ENCODE measurements around the gene FBLN2. TPM values are rescaled to one million over a fixed set of nuclear protein-coding genes. Genes with fewer than 3 reads are reported as not detected.

The FBLN2 gene
- total RNA-seq, 1 donor from 2014 or later: 69.7 TPM

DNA sequence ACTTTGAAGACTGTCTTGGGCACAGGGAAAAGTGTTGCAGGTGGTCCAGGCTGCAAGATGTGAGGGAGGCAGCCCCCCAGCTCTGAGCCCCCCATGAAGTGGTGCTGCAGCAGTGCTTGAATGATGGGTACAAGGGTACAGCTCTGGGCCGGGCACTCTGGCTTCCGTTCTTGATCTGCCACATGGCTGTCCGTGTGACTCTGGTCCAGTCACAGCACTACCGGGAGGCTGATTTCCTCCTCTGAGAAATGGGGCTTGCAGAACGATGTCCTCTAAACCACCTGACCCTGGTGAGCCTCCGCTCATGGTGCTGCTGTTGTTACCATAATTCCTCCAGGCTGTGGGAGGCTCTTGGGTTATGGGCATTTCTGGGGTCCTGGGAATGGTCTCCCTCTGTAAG lies 75.1 kb downstream of the FBLN2 start:
- no peak for DNase-seq
- ATAC-seq (ENCODE audit: poor library complexity): no peak
- intact Hi-C loops (cut with DNase I): no loop called here

DNA sequence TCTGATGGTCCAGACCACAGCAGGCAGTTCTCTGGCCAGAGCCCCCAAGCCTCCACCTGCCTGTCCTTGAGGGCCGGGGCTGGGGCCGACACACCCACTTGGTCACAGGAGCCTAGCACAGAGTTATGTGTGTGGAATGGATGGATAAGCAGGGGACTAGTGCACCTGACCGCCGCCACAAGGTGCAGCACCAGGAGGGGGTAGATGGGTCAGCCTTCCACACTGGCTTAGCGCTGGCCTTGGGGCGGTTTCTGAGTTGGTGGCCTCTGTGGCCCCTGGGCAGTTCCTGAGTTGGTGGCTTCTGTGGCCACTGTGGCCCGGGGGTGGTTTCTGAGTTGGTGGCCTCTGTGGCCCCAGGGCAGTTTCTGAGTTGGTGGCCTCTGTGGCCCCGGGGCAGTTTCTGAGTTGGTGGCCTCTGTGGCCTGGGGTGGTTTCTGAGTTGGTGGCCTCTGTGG lies 75.8 kb downstream of the FBLN2 start:
- no peak for DNase-seq
- ATAC-seq (ENCODE audit: poor library complexity): no peak
- intact Hi-C loops (cut with DNase I): no loop called here

DNA sequence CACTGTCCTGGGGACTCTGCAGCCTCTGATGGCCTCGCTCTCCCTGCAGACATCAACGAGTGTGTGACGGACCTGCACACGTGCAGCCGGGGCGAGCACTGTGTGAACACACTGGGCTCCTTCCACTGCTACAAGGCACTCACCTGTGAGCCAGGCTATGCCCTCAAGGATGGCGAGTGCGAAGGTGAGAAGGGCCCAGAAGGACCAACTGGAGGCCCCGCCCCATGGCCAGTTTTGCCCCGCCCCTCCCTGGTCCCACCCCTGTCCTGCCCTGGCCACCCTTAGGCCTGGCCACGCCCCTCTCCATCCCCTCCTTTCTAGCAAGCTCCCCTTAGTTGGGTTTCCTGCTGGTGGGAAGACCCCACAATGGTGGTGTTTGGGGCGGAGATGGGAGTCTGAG lies 77.5 kb downstream of the FBLN2 start:
- no peak for ATAC-seq (ENCODE audit: poor library complexity)
- intact Hi-C loops (cut with DNase I): no loop called here
- DNase-seq: no peak

DNA sequence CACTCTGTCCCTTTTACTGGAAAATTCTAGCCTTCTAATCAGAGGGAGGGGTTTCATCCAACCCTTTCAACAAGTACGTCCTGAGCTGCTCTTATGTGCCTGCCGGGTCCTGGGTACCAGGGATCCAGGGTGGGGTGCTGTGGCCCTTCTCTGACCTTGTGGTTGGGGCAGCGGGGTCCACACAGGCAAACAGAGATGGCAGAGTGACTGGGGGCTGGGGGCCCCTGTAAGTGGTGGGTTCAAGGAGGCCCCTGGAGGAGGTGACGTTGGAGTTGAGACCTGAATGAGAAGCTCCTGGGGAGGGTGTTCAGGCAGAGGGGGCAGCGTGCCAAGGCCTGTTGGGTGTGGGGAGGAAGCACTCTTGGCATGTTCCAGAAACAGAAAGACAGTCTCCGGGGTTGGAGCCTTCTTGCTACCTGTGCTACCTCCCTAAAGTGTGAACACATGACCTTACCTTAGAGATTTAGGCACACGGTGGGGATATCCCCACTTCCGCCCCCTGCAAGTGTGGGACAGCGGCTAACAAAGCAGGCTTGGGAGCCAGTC lies 78.1 kb downstream of the FBLN2 start:
- no peak for ATAC-seq (ENCODE audit: poor library complexity)
- intact Hi-C loops (cut with DNase I): no loop called here
- no peak for DNase-seq

DNA sequence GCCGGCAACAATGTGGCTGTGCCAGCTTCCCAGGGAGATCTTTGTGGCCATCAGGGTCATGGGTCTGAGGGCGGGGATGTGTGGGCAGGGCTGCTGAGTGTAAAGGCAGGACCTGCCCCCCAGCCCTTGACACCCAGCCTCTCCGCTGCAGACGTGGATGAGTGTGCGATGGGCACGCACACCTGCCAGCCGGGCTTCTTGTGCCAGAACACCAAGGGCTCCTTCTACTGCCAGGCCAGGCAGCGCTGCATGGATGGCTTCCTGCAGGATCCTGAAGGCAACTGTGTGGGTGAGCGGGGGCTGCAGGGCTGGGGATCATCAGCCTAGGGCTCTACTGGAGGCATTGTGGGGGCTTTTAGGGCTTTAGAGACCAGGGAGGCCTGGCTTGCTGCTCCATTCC lies 78.8 kb downstream of the FBLN2 start:
- intact Hi-C loops (cut with DNase I): no loop called here
- ATAC-seq (ENCODE audit: poor library complexity) (no peak), DNase-seq (no peak)

DNA sequence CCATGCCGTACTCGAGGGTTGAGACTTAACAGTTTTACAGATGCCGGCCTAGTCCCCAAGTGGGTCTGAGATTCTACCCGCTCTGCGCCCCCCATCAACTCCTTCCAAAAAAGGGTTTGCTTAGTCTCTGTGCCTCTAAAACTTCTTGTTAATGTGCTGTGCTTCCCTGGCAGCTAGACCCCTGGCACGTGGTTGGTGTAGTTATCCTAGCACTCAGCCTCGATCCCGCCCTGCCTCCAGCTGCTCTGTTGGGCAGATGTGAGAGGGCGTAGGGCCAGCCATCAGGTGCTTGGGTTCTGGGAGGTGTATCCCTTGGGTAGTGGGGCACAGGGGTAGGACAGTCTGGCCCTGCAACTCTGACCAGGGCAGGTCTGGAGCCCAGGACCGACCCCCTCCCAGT lies 79.5 kb downstream of the FBLN2 start:
- intact Hi-C loops (cut with DNase I): no loop called here
- DNase-seq: no peak
- ATAC-seq (ENCODE audit: poor library complexity): no peak

DNA sequence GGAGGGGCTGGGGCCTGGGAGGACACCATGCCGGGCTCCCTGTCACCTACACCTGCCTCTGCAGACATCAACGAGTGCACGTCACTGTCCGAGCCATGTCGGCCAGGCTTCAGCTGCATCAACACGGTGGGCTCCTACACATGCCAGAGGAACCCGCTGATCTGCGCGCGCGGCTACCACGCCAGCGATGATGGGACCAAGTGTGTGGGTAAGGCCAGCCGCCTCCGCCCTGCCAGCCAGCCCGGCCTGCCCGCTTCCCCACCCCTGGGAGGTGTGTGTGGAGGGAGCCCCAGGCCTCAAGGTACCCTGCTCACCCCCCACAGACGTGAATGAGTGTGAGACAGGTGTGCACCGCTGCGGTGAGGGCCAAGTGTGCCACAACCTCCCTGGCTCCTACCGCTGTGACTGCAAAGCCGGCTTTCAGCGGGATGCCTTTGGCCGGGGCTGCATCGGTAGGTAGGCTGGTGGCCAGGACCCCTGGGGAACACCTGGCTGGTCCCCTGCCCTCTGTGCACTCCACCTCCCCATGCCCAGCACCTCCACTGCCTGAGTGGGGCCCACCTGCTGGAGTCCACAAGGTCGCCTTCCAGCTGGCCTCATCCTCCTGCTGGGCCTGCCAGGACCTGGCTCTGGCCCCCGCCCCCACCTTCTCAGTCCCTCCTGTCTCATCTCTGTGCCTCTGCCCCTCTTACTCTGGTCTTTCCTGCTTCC lies 80.1 kb downstream of the FBLN2 start:
- DNase-seq: no peak

DNA sequence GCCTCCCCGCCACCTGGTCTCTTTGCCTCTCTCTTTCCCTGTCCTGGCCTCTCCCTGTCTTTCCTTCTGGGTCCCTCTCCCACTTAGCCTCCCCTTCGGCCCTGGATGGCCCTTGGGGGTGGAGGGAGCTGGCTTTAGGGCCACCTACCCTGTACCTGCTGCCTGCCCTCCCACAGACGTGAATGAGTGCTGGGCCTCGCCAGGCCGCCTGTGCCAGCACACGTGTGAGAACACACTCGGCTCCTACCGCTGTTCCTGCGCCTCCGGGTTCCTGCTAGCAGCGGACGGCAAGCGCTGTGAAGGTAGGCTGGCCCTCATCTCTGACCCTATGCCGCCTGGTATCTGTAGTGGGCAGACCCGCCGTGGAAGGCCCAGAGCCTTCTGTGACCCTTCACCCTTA lies 80.7 kb downstream of the FBLN2 start:
- DNase-seq (no peak), ATAC-seq (ENCODE audit: poor library complexity) (no peak)
- intact Hi-C loops (cut with DNase I): no loop called here

More for the DNA sequence above, 80.1 kb downstream of the FBLN2 start:
- intact Hi-C loops (cut with DNase I): no loop called here
- ATAC-seq (ENCODE audit: poor library complexity): no peak

DNA sequence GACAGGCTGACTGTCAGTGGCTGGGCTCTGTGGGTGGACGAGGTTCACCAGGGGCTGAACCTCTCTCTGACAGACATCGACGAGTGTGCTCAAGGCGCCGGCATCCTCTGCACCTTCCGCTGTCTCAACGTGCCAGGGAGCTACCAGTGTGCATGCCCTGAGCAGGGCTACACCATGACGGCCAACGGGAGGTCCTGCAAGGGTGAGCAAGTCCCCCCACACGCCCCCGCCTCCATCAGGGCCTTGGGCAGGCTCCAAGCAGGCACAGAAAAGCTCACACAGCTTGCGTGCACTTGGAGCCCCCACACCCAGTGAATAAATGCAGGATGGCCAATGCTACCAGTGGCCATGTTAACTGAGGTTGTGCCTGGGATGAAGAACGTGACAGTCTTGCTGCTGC lies 82.3 kb downstream of the FBLN2 start:
- ATAC-seq (ENCODE audit: poor library complexity) (no peak), DNase-seq (no peak)
- intact Hi-C loops (cut with DNase I): no loop called here

DNA sequence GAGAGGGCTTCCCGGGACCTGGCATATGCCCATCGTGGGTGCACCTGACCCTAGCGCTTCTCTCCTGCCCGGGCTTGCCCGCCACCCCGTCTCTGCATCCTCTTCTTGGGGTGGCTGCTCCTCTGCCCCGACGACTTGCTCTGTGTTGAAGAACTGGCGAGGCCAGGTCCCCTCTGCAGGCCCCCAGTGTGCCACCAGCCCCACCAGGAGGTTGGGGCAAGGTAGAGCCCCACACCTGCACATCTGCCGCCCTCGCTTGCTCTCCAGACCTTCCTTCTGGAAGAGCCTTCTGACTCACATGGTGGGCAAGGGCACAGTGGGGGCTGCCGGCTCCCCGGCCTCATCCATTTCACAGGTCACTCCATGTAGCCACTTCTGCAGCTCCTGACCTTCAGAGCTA lies 84.3 kb downstream of the FBLN2 start:
- no peak for DNase-seq
- no peak for ATAC-seq (ENCODE audit: poor library complexity)
- intact Hi-C loops (cut with DNase I): no loop called here

DNA sequence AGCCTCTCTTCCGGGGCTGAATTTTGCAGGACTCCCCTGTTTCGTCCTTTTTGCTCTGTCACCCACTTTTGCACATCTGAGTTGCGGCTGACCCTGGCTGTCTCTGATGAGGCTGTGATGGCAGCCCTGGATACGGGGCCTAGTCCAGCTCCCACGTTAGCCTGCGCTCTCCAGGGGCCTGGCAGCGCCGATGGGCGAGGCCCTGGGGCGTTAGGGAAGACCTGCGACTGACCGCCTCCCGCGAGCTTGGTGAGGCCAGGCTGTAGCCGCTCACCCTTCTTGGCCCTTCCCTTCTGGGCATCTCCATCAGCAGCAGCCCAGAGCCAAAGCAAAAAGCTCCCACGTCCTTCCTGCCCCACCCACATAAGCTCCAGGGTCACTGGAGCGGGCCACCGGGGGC lies 85.2 kb downstream of the FBLN2 start:
- DNase-seq (no peak), ATAC-seq (ENCODE audit: poor library complexity) (no peak)
- intact Hi-C loops (cut with DNase I): no loop called here

DNA sequence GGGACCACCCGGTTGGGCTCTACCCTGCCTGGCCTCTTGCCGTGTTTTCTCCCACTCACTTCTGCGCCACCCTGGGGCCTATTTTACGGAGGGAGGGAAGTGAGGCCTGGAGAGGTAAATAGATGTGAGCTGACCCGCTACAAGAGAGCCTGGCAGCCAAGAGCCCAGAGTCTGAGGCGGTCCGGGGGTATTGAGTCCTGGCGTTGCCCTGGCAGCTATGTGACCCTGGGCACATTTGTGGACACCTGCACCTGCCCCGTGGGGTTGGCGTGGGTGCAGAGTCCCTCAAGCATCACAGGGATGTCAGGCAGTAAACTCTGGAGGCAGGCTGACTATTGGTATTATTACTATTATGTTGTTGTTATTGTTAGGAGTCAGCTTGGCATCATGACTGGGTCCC lies 85.7 kb downstream of the FBLN2 start:
- ATAC-seq (ENCODE audit: poor library complexity): no peak

DNA sequence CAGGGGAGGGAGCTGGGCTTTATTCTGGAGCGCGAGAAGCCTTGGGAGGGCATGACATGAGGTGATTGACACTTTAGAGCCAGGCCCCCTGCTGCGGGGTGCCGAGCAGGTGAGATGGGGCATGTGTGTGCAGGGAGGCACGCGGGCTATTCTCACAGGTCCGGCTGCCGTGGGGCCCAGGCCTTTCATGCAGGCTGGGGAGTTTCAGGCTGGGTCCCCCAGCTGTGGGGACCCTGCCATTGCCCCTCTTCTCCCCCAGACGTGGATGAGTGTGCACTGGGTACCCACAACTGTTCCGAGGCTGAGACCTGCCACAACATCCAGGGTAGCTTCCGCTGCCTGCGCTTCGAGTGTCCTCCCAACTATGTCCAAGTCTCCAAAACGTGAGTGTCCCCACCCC lies 87.3 kb downstream of the FBLN2 start:
- DNase-seq: no peak
- intact Hi-C loops (cut with DNase I): no loop called here
- ATAC-seq (ENCODE audit: poor library complexity): no peak

More for the DNA sequence above, 85.7 kb downstream of the FBLN2 start:
- intact Hi-C loops (cut with DNase I): no loop called here
- no peak for DNase-seq

DNA sequence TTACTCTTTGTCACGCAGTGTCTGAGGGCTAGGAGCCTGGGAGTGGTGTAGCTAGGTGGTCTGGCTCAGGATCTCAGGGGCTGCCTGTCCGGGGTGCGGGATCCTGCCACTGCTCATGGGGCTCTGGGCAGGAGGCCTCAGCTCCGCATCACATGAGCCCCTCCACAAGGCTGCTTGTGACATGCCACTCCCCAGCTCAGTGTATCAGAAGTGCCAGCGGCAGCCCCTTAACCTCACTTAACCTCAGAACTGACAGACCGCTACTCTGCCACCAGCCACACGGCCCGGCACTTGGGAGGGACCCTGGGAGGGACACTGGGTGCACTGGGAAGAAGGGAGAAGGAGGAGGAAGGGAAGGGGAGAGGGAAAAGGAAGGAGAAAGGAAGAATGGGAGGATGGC lies 87.9 kb downstream of the FBLN2 start:
- intact Hi-C loops (cut with DNase I): no loop called here
- ATAC-seq (ENCODE audit: poor library complexity) (no peak), DNase-seq (no peak)

DNA sequence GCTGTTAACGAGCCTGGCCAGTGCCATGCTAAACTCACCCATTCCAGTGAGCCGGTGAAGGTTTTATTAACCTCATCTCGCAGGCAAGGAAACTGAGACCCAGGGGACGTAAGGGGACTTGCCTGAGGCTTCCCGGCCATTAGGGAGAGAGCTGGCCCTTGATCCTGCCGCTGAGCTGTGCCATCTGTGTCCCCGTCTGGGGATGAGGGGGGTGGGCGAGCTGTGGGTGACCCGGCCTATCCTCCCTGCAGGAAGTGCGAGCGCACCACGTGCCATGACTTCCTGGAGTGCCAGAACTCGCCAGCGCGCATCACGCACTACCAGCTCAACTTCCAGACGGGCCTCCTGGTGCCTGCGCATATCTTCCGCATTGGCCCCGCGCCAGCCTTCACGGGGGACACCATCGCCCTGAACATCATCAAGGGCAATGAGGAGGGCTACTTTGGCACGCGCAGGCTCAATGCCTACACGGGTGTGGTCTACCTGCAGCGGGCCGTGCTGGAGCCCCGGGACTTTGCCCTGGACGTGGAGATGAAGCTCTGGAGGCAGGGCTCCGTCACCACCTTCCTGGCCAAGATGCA lies 88.5 kb downstream of the FBLN2 start:
- intact Hi-C loops (cut with DNase I): no loop called here
- no peak for ATAC-seq (ENCODE audit: poor library complexity)
- DNase-seq: no peak

DNA sequence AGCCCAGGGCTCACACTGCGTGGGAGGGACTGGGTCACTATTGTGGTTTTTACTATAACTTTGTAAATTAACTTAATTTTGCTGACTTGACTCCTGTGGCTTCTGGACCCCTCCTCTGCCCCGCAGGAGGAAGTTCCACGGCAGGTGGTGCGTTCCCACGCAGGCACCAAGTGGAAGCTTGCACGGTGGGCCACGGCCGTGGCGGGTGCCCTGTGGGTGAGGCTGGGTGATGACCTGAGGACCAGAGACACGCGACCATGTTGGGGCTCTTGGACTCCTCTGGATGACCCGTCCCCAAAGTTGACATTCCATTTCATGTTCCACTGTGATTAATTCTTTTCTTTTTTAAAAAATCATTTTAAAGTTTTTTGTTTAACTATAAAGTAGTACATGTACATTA lies 89.0 kb downstream of the FBLN2 start:
- intact Hi-C loops (cut with DNase I): no loop called here
- no peak for ATAC-seq (ENCODE audit: poor library complexity)
- no peak for DNase-seq

DNA sequence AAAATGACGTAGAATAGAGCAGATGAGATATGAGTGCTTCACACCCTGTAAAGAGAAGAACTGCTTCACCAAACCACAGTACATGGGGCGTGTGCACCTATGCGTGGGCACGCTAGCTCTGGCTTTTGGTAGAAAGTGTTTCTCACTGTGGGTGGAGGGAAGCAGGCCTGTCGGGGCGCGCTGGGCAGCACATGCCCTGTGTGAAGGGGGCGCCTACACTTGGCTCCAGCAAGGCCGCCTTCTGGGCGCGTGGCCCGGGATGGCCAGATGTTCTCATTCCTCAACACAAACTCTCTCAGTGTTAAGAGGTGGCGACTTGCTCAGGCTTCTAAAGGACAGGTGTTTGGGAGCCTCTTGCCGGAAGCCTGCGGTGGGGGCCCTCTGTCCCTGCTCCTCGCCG lies 90.0 kb downstream of the FBLN2 start:
- no peak for ATAC-seq (ENCODE audit: poor library complexity)

DNA sequence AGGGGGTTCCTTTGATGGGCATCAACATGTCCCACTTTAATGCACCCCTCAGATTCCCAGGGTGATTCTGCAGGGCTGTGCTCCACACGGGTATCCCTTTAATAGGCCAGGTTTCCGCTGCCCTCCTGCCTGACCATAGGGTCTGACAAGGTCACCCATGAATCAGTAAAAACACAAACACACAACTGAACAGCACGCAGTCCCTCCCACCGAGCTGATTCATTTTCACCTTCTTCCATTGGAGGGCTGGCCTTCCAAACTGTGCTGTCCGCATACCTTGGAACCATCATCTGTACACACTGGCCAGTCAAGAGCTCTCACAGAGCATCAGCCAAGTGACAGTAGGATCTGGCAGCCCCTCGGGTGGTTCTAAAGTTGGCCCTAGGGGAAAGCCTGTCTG lies 93.7 kb downstream of the FBLN2 start:
- DNase-seq: no peak
- intact Hi-C loops (cut with DNase I): no loop called here
- ATAC-seq (ENCODE audit: poor library complexity): no peak

More for the DNA sequence above, 90.0 kb downstream of the FBLN2 start:
- intact Hi-C loops (cut with DNase I): no loop called here
- no peak for DNase-seq

DNA sequence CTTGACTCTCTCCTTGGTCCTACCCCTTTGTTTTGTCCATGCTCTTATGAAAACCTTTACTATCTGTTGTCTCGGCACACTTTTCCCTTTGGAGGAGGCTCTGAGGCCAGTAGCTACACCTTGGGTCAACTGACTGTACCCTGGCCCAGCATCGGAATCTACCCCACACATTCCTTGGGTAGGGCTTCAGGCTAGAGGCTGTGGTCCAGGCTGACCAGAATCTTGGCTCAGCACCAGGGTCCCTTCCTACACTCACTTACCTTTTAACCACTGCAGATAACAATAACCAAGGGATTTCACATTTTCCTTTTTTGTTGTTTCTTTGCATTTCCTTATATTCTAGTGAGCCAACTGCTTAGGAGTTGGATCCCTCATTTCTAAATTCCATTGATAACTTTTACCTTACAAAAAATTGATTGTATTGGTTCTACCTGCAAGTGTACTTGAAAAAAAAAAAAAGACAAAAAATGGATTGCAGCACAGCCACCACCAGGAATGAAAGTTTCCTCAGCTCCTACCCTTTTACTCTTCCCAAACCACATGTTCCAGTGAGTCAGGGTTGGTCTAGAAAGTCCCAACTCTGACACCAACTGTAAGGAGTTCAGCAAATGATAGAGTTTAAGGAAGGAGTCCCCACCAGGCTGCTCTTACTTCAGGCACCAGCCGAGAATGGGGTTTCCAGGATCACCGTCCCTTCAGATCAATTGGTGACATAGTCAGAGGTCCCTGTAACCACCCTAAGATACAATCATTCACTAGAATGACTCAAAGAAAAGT lies 95.6 kb downstream of the FBLN2 start:
- DNase-seq (no peak), ATAC-seq (ENCODE audit: poor library complexity) (no peak)
- intact Hi-C loops (cut with DNase I): loop anchor here (5.0 kb wide), 1 partner anchor 552 kb away; no protein-coding TSS in a partner anchor

Data from Right ventricle myocardium superior (tissue), 1 donor.